Caco-2 (cell line): Measurements from ENCODE around the gene APPL1. TPM values are rescaled to one million over a fixed set of nuclear protein-coding genes. Genes with fewer than 3 reads are reported as not detected.

Source experiments
- BruUV-seq: library from RNA; stranded (reverse); fragments of 400-500 nt; replicated peaks from 2 replicates; lab custom pipeline; 2021; lab: Mats Ljungman, UMichigan
- CTCF ChIA-PET: fragments of 300-600 bp; sonication (Branson Sonifier 250); formaldehyde crosslinking; loops from one replicate; lab custom pipeline; 2022; ENCODE audit warnings: antibody characterized with exemption; lab: Charles Lee
- POLR2A ChIA-PET: fragments of 300-600 bp; sonication (Branson Sonifier 250); formaldehyde crosslinking; loops from one replicate; lab custom pipeline; 2022; ENCODE audit warnings: antibody characterized with exemption; lab: Charles Lee
- DNase-seq, 2 experiments: peaks; one replicate each; pipeline versions ENCODE4 v3.0.0 to v3.0.0-alpha.2; 2020 to 2022
- H3K27me3 ChIP-seq: replicated peaks from 2 replicates; pipeline ENCODE4 v1.6.0; 2011; ENCODE audit warnings: low read length; ENCODE audit not compliant: control insufficient read depth, insufficient read depth
- H3K36me3 ChIP-seq: 2 replicates; pipeline ENCODE4 v1.5.1; 2011; ENCODE audit warnings: low read length; ENCODE audit not compliant: control insufficient read depth, insufficient read depth
- H3K4me1 ChIP-seq: fragments of 250-450 bp; sonication (Bioruptor Pico); 2 replicates; pipeline ENCODE4 v1.5.1; 2020; ENCODE audit warnings: mild to moderate bottlenecking
- H3K4me3 ChIP-seq: 2 replicates; pipeline ENCODE4 v1.5.1; 2011; ENCODE audit warnings: low read depth, mild to moderate bottlenecking, control low read depth, low read length
- H3K9me3 ChIP-seq: fragments of 250-450 bp; sonication (Bioruptor Pico); 2 replicates; pipeline ENCODE4 v1.5.1; 2020; ENCODE audit warnings: mild to moderate bottlenecking, moderate library complexity
- H3K27ac Mint-ChIP-seq: one replicate; pipeline ENCODE4 v1.8.0; 2022; ENCODE audit warnings: mixed read lengths; ENCODE audit not compliant: unreplicated experiment
- H3K27me3 Mint-ChIP-seq: one replicate; pipeline ENCODE4 v1.8.0; 2022; ENCODE audit warnings: mixed read lengths; ENCODE audit not compliant: insufficient read depth, unreplicated experiment
- H3K36me3 Mint-ChIP-seq: one replicate; pipeline ENCODE4 v1.8.0; 2022; ENCODE audit warnings: mild to moderate bottlenecking, mixed read lengths; ENCODE audit not compliant: insufficient read depth, unreplicated experiment
- H3K4me1 Mint-ChIP-seq: one replicate; pipeline ENCODE4 v1.8.0; 2022; ENCODE audit warnings: low read depth, mixed read lengths; ENCODE audit not compliant: unreplicated experiment
- H3K4me3 Mint-ChIP-seq: one replicate; pipeline ENCODE4 v1.8.0; 2022; ENCODE audit warnings: mild to moderate bottlenecking, moderate library complexity, mixed read lengths; ENCODE audit not compliant: unreplicated experiment
- H3K9me3 Mint-ChIP-seq: one replicate; pipeline ENCODE4 v1.8.0; 2022; ENCODE audit warnings: mixed read lengths; ENCODE audit not compliant: unreplicated experiment
- CTCF ChIP-seq, 2 experiments: fragments of 200-600 bp in 1 of 2; IDR thresholded peaks; 1 replicate in 1 of 2; 2 replicates in 1 of 2; pipeline versions ENCODE4 v1.5.1 to v1.8.0; 2011 to 2022; ENCODE audit warnings: antibody characterized with exemption in 1 of 2, control low read depth in 1 of 2, inconsistent platforms in 1 of 2, low read depth in 1 of 2, low read length in 1 of 2, mild to moderate bottlenecking in 1 of 2, moderate library complexity in 1 of 2; ENCODE audit not compliant: insufficient read depth in 1 of 2, severe bottlenecking in 1 of 2, unreplicated experiment in 1 of 2
- intact Hi-C: fragments of 100-400 bp; cut with micrococcal nuclease; formaldehyde crosslinking; loops from one replicate; pipeline ENCODE4 v1.10.0; 2022; ENCODE audit not compliant: unreplicated experiment
- total RNA-seq: library from RNA; stranded (reverse); gene quantifications from 2 replicates; pipeline ENCODE4 v1.2.3, GENCODE V29; 2022

APPL1 gene
- total RNA-seq, 1 experiment from 2014 or later, result 40.7 TPM

- BruUV-seq, result no TSS peak
- CTCF ChIA-PET, result no interaction called here
Observed at GRCh38 chr3:57199895-57200297, 27.6 kb upstream of the APPL1 start, which contains the start of gene HESX1. TSS of gene HESX1 (minus strand) at chr3:57199978. CDS start at chr3:57199918, 60 bp downstream.

DNA sequence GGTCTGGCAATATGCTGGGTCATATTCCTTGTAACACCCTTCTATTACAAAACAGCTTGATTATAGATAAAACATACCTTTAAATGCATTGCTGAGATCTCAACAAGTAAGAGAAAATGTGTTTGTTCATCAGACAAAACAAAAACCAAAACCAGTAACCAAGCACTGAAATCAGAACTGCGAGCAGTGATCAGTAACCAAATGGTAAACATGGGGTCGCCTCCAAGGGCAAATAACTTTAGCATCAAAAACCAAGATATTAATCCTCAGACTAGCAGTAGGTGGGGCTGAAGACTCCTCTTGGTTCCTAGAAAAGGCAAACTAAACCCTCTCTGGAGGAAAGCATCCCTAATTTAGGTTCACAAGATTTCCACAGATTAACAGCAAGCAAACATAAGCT lies 21.1 kb upstream of the APPL1 start:
- no peak overlapping the region for H3K4me3 ChIP-seq
- H3K36me3 ChIP-seq, result no peaks in the 10 kb centered on the region
- H3K9me3 ChIP-seq, result no peaks in the 10 kb centered on the region
- ChIA-PET POLR2A (no interaction called here), CTCF (no interaction called here)
- no peaks in the 10 kb centered on the region for H3K27me3 ChIP-seq
- intact Hi-C loops, result no loop called here
- DNase-seq, result no peak
- H3K4me1 ChIP-seq, result peaks cover 10% of the 10 kb centered on the region
- Mint-ChIP-seq H3K36me3 (no peaks in the 10 kb centered on the region), H3K4me1 (no peaks in the 10 kb centered on the region), H3K9me3 (no peaks in the 10 kb centered on the region), H3K27ac (no peak overlapping the region), H3K27me3 (no peaks in the 10 kb centered on the region), H3K4me3 (no peak overlapping the region)
- no TSS peak for BruUV-seq
- no peak for TF ChIP-seq CTCF (IDR thresholded peaks at IDR 0.05; ENCODE audit: insufficient read depth in 1 of 2, low read depth in 1 of 2, low read length in 1 of 2, severe bottlenecking in 1 of 2, unreplicated experiment in 1 of 2)

More at GRCh38 chr3:57199895-57200297, 27.6 kb upstream of the APPL1 start, which contains the start of gene HESX1:
- H3K4me1 Mint-ChIP-seq, result peaks cover 7% of the 10 kb centered on the region
- TF ChIP-seq CTCF (IDR thresholded peaks at IDR 0.05; ENCODE audit: insufficient read depth in 1 of 2, low read depth in 1 of 2, low read length in 1 of 2, severe bottlenecking in 1 of 2, unreplicated experiment in 1 of 2), result no peak
- no peaks in the 10 kb centered on the region for H3K27me3 Mint-ChIP-seq
- no peaks in the 10 kb centered on the region for H3K27me3 ChIP-seq
- no peaks in the 10 kb centered on the region for H3K9me3 Mint-ChIP-seq
- H3K9me3 ChIP-seq, result no peaks in the 10 kb centered on the region
- no peaks in the 10 kb centered on the region for H3K36me3 Mint-ChIP-seq
- no peaks in the 10 kb centered on the region for H3K36me3 ChIP-seq
- intact Hi-C loops, result no loop called here
- DNase-seq, result no peak
- POLR2A ChIA-PET, result interaction anchor here (0.6 kb wide), 1 partner anchor 251 kb away, joined by 4 read pairs; no protein-coding TSS in a partner anchor
- peaks cover 10% of the 10 kb centered on the region for H3K4me1 ChIP-seq
- H3K27ac Mint-ChIP-seq, result no peak within 1 kb of the TSS
- H3K4me3 Mint-ChIP-seq, result no peak within 1 kb of the TSS
- H3K4me3 ChIP-seq, result no peak within 1 kb of the TSS

DNA sequence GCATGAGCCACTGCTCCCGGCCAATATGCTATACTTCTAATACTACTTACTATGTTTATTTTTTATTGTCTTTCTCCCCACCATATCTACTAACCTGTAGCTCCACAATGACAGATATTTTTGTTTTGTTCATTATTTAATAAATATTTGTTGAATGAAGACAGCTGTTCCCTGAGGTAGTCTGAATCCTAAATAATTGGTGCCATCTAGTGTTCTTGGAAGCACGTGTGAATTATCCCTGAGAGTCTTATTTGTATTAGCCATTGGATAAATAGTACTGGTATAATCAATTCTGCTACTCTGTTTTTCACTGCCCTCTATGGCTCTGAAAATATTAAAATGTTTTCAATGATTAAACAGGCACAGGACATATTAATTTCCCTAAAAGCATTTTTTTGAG lies 5.6 kb upstream of the APPL1 start:
- peaks cover 7% of the 10 kb centered on the region; the same call in 1 of the 2 replicates for H3K4me1 ChIP-seq
- no peaks in the 10 kb centered on the region for H3K9me3 ChIP-seq
- no peak for DNase-seq
- H3K4me1 Mint-ChIP-seq, result peaks cover 12% of the 10 kb centered on the region
- H3K36me3 ChIP-seq, result no peaks in the 10 kb centered on the region
- H3K27ac Mint-ChIP-seq, result no peak overlapping the region
- intact Hi-C loops, result loop anchor here (1.0 to 10.0 kb wide), 4 partner anchors 43 to 227 kb away; no protein-coding TSS in a partner anchor
- POLR2A ChIA-PET, result no interaction called here
- H3K4me3 ChIP-seq, result no peak overlapping the region
- BruUV-seq, result no TSS peak
- CTCF ChIA-PET, result interaction anchor here (0.5 to 1.4 kb wide), 3 partner anchors 42 to 120 kb away, joined by 3 to 6 read pairs (median 3); no protein-coding TSS in a partner anchor
- TF ChIP-seq CTCF (IDR thresholded peaks at IDR 0.05; ENCODE audit: insufficient read depth in 1 of 2, low read depth in 1 of 2, low read length in 1 of 2, severe bottlenecking in 1 of 2, unreplicated experiment in 1 of 2), result peak; percentile 25 to 49
- no peaks in the 10 kb centered on the region for H3K9me3 Mint-ChIP-seq
- no peaks in the 10 kb centered on the region for H3K36me3 Mint-ChIP-seq
- no peaks in the 10 kb centered on the region for H3K27me3 ChIP-seq
- no peaks in the 10 kb centered on the region for H3K27me3 Mint-ChIP-seq
- no peak overlapping the region for H3K4me3 Mint-ChIP-seq
